PC-3 (cell line): ENCODE measurements around the gene PFKL. TPM values are rescaled to one million over a fixed set of nuclear protein-coding genes. Genes with fewer than 3 reads are reported as not detected.

Experiments used
- ATAC-seq: fragments of 200-7000 bp; cut with Tn5 transposase; 2 replicates; pipeline ENCODE4 v1.9.1; 2020; ENCODE audit warnings: mild to moderate bottlenecking, moderate library complexity
- BruUV-seq: library from RNA; stranded (reverse); fragments of 400-500 nt; replicated peaks from 2 replicates; lab custom pipeline; 2021; lab: Mats Ljungman, UMichigan
- CTCF ChIA-PET: fragments of 300-600 bp; sonication (Branson Sonifier 250); formaldehyde crosslinking; loops from one replicate; lab custom pipeline; 2022; ENCODE audit warnings: antibody characterized with exemption; lab: Charles Lee
- POLR2A ChIA-PET: fragments of 300-600 bp; sonication (Branson Sonifier 250); formaldehyde crosslinking; loops from one replicate; lab custom pipeline; 2022; ENCODE audit warnings: antibody characterized with exemption; ENCODE audit not compliant: unreplicated experiment; lab: Charles Lee
- DNase-seq: peaks from one replicate; pipeline ENCODE4 v3.0.0-alpha.2; 2015
- H2AFZ ChIP-seq: fragments of 300-600 bp; sonication (generic); 2 replicates; pipeline ENCODE4 v1.6.0; 2016; ENCODE audit warnings: antibody characterized with exemption, low read length
- H3F3A ChIP-seq: fragments of 300-600 bp; sonication (generic); one replicate; pipeline ENCODE4 v1.6.0; 2017; ENCODE audit warnings: antibody characterized with exemption, low read length, control low read depth, mild to moderate bottlenecking; ENCODE audit not compliant: unreplicated experiment
- H3K27ac ChIP-seq: fragments of 300-600 bp; sonication (generic); 2 replicates; pipeline ENCODE4 v1.5.1; 2016; ENCODE audit warnings: mild to moderate bottlenecking, low read length
- H3K27me3 ChIP-seq: fragments of 300-600 bp; sonication (generic); 2 replicates; pipeline ENCODE4 v1.6.1; 2016; ENCODE audit warnings: low read length, mixed read lengths
- H3K36me3 ChIP-seq: fragments of 300-600 bp; sonication (generic); 2 replicates; pipeline ENCODE4 v1.6.1; 2016; ENCODE audit warnings: low read depth, mixed run types, low read length, mixed read lengths
- H3K4me1 ChIP-seq: fragments of 300-600 bp; sonication (generic); 2 replicates; pipeline ENCODE4 v1.5.1; 2016; ENCODE audit warnings: low read length; ENCODE audit not compliant: insufficient read depth
- H3K4me2 ChIP-seq: fragments of 300-600 bp; sonication (generic); 2 replicates; pipeline ENCODE4 v1.6.0; 2016; ENCODE audit warnings: low read length
- H3K4me3 ChIP-seq: fragments of 300-600 bp; sonication (generic); 2 replicates; pipeline ENCODE4 v1.5.1; 2016; ENCODE audit warnings: mild to moderate bottlenecking, low read length, mixed read lengths
- H3K79me2 ChIP-seq: fragments of 300-600 bp; sonication (generic); 2 replicates; pipeline ENCODE4 v1.6.1; 2017; ENCODE audit warnings: low read length, mixed read lengths
- H3K9ac ChIP-seq: fragments of 300-600 bp; sonication (generic); 2 replicates; pipeline ENCODE4 v1.6.0; 2016; ENCODE audit warnings: mild to moderate bottlenecking, low read length
- H3K9me2 ChIP-seq: fragments of 300-600 bp; sonication (generic); replicated peaks from 2 replicates; pipeline ENCODE4 v1.6.1; 2016; ENCODE audit warnings: mixed run types, low read length, mixed read lengths
- H3K9me3 ChIP-seq: fragments of 300-600 bp; sonication (generic); 2 replicates; pipeline ENCODE4 v1.6.1; 2016; ENCODE audit warnings: low read length, mixed read lengths
- H4K20me1 ChIP-seq: fragments of 300-600 bp; sonication (generic); 2 replicates; pipeline ENCODE4 v1.6.1; 2016; ENCODE audit warnings: low read length, mixed read lengths
- EZH2 ChIP-seq: fragments of 300-600 bp; sonication (generic); IDR thresholded peaks from one replicate; pipeline ENCODE4 v1.6.1; 2017; ENCODE audit warnings: antibody characterized with exemption, mild to moderate bottlenecking, low read length; ENCODE audit not compliant: unreplicated experiment
- EZH2phosphoT487 ChIP-seq: fragments of 300-600 bp; sonication (generic); IDR thresholded peaks from 2 replicates; pipeline ENCODE4 v1.6.1; 2018; ENCODE audit warnings: mild to moderate bottlenecking, antibody characterized with exemption, low read length, borderline replicate concordance
- intact Hi-C: fragments of 100-400 bp; cut with micrococcal nuclease; formaldehyde crosslinking; loops from 2 replicates; pipeline ENCODE4 v1.9.0; 2023
- total RNA-seq: library from RNA; depleted of rRNA; stranded (reverse); fragments of >200 nt; gene quantifications from 2 replicates; pipeline ENCODE4 v1.2.3, GENCODE V29; 2014
- TF ChIP-seq, protein P1 (sequence below): fragments of 300-600 bp; sonication (generic); conservative IDR thresholded peaks from 2 replicates; pipeline ENCODE4 v1.5.1; 2017; ENCODE audit warnings: antibody characterized with exemption, low read depth, mild to moderate bottlenecking, low read length

Gene PFKL
- total RNA-seq, 1 experiment from 2014 or later, result 223 TPM

DNA sequence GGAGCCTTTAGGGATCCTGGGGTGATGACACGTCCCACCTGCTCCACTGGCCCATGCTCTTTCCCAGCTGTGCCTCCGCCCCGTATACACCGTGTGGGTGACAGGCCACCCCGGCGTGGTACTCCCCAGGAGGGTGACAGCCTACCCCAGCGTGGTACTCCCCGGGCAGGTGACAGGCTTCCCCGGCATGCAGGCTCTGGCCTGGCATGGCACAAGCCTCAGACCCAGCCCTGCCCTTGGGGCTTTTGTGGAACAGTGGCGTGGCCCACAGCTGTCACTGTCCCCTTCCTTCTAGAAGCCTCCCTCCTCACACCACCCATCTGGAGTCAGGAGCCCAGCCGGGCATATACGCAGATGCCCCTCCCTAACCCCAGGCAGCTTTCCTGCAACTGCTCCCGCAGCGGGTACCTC is 4.7 kb upstream of the PFKL start:
- Histone ChIP-seq H3K4me3 (no peak overlapping the region), H4K20me1 (no peaks in the 10 kb centered on the region), H3K9me3 (no peaks in the 10 kb centered on the region), H3K27ac (no peak overlapping the region), H3K79me2 (no peaks in the 10 kb centered on the region), H3K9me2 (no peaks in the 10 kb centered on the region), H3K4me1 (peaks cover 14% of the 10 kb centered on the region), H3K9ac (no peak overlapping the region), H3K4me2 (no peak overlapping the region), H3K36me3 (no peaks in the 10 kb centered on the region), H3K27me3 (no peaks in the 10 kb centered on the region), H2AFZ (no peak overlapping the region), H3F3A (no peaks in the 10 kb centered on the region)
- intact Hi-C loops, result no loop called here
- ATAC-seq (no peak), DNase-seq (peak; percentile 5)
- BruUV-seq, result no TSS peak
- ChIA-PET CTCF (no interaction called here), POLR2A (no interaction called here)
- no peak for TF ChIP-seq EZH2phosphoT487
- TF ChIP-seq EZH2, result no peak
- TF ChIP-seq, protein P1, sequence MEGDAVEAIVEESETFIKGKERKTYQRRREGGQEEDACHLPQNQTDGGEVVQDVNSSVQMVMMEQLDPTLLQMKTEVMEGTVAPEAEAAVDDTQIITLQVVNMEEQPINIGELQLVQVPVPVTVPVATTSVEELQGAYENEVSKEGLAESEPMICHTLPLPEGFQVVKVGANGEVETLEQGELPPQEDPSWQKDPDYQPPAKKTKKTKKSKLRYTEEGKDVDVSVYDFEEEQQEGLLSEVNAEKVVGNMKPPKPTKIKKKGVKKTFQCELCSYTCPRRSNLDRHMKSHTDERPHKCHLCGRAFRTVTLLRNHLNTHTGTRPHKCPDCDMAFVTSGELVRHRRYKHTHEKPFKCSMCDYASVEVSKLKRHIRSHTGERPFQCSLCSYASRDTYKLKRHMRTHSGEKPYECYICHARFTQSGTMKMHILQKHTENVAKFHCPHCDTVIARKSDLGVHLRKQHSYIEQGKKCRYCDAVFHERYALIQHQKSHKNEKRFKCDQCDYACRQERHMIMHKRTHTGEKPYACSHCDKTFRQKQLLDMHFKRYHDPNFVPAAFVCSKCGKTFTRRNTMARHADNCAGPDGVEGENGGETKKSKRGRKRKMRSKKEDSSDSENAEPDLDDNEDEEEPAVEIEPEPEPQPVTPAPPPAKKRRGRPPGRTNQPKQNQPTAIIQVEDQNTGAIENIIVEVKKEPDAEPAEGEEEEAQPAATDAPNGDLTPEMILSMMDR, result no peak

DNA sequence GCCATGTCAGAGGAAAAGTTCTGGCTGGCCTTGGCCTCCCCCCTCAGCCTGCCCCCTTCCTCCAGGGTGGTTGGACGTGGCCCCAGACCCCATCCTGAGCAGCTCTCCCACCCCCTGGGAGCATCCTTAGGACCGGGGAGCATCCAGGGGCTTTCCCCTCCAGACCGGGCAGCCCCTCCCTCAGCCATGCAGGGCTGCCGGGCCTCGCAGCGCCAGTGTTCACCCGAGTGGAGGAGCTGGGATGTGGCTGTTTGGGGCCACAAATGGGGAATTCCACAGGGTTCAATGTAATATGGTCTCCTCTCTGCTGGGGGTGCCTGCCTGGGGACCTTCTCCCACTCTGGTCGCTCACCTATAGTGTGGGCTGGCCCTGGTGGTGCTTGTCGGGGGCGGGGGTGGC is 4.2 kb upstream of the PFKL start:
- no peaks in the 10 kb centered on the region for H3F3A ChIP-seq
- BruUV-seq, result no TSS peak
- H3K27me3 ChIP-seq, result no peaks in the 10 kb centered on the region
- H3K9ac ChIP-seq, result no peak overlapping the region
- H2AFZ ChIP-seq, result no peak overlapping the region
- intact Hi-C loops, result no loop called here
- no peak overlapping the region for H3K4me3 ChIP-seq
- H3K36me3 ChIP-seq, result no peaks in the 10 kb centered on the region
- H3K4me2 ChIP-seq, result no peak overlapping the region
- TF ChIP-seq EZH2 (no peak), EZH2phosphoT487 (no peak)
- TF ChIP-seq, protein P1, result no peak
- H3K4me1 ChIP-seq, result peaks cover 14% of the 10 kb centered on the region
- H3K9me3 ChIP-seq, result no peaks in the 10 kb centered on the region
- H3K27ac ChIP-seq, result no peak overlapping the region
- peaks cover 5% of the 10 kb centered on the region for H3K79me2 ChIP-seq
- H4K20me1 ChIP-seq, result peaks cover under 1% of the 10 kb centered on the region; the same call in 1 of the 2 replicates
- no peak for ATAC-seq
- DNase-seq, result no peak
- no peaks in the 10 kb centered on the region for H3K9me2 ChIP-seq
- ChIA-PET POLR2A (no interaction called here), CTCF (no interaction called here)

DNA sequence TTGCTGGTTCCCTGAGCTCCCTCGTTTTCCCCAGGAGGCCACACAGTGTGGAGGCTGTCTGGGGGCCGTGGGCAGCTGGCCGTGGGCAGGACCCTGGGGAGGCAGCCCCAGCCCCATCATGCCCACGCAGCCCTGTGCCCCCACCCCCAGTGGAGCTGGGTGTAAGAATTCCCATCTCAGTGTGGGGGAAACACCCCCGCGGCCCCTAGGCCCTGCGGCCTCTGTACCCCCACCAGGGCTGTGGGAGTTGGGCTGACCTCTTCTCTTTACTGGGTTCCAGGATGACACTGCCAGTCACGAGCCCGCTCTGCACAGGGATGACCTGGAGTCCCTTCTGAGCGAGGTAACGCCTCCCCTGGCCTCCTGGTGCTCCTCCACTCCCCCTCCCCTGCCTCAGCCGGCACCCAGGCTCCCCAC is 3.7 kb upstream of the PFKL start:
- ATAC-seq (no peak), DNase-seq (no peak)
- H3K9ac ChIP-seq, result no peak overlapping the region
- no TSS peak for BruUV-seq
- TF ChIP-seq, protein P1, result no peak
- TF ChIP-seq EZH2phosphoT487, result no peak
- no peak for TF ChIP-seq EZH2
- no peak overlapping the region for H3K4me2 ChIP-seq
- intact Hi-C loops, result no loop called here
- H3K9me3 ChIP-seq, result no peaks in the 10 kb centered on the region
- H3K36me3 ChIP-seq, result no peaks in the 10 kb centered on the region
- CTCF ChIA-PET, result no interaction called here
- POLR2A ChIA-PET, result no interaction called here
- peaks cover 18% of the 10 kb centered on the region for H3K4me1 ChIP-seq
- no peak overlapping the region for H3K27ac ChIP-seq
- no peak overlapping the region for H2AFZ ChIP-seq
- no peaks in the 10 kb centered on the region for H3F3A ChIP-seq
- no peaks in the 10 kb centered on the region for H3K9me2 ChIP-seq
- H3K79me2 ChIP-seq, result peaks cover 9% of the 10 kb centered on the region
- no peak overlapping the region for H3K4me3 ChIP-seq
- no peaks in the 10 kb centered on the region for H3K27me3 ChIP-seq
- peaks cover 6% of the 10 kb centered on the region; the same call in 1 of the 2 replicates for H4K20me1 ChIP-seq
